Limb (tissue), 2 donors: ENCODE data around the gene CSTB.
A peak's percentile ranks its signal among the peaks of the same experiment; 100 is the strongest.

Source experiments
- DNase-seq, 2 donors: peaks; one replicate each; pipeline ENCODE4 v3.0.0-alpha.2; 2016; ENCODE audit errors: extremely low spot score in 2 of 2

The CSTB gene

DNA sequence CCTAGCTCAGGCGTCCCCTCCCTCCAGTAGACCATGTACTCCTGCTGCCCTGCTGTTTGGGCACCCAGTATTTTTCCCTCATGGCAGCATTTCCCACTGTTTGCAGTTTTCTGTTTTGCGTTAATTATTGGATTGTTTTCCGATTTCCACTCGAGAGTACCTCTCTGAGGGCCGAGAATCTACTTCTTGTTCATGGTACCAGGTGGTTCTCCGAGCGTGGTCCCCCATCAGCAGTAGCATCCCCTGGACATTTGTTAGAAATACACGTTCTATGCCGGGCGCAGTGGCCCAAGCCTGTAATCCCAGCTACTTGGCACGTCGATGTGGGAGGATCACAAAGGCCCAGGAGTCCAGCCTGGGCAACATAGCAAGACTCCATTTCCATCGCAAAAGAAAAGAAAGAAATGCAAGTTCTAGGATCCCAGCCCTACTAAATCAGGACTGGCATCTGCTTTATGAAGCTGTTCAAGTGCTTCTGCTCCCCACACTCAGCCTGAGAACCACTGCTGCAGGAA lies 14.0 kb upstream of the CSTB start:
- no peak for DNase-seq

DNA sequence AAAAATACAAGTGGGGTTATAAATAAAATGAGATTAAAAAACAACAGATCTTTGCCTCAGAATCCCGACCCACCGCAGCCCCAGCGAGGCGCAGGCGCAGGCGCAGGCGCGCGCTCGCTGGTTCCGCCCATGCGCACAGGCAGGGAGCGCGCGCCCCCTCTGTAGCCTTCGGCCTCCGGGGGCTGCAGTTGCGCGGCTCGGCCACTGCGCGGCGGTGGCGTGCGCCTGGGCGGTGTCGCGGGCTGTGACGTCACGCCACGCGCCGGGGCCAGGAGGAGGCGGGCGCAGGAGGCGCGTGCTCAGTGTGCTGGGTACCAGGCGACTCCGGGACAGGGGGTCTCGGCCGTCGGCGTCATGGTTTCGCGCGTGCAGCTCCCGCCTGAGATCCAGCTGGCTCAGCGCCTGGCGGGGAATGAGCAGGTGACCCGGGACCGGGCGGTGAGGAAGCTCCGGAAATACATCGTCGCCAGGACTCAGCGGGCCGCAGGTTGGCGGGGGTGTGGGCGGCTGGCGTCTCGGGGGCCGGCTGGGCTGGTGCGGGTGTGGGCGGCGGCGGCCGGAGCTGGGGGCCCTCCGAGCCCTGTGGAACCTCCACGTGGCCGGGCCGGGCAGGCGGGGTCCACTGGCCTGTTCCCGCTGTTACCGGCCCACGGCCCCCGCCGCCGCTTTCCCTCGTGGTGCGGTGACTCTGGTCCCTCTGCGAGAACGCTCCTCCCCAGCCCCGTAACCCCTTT lies 13.3 kb upstream of the CSTB start, which contains the start of gene RRP1:
Gene RRP1, plus strand, starts transcription at position 302 of the 734 bp plus-strand sequence. Its CDS starts 53 bp downstream, at position 355.
- DNase-seq: peak; percentile 94 to 97

DNA sequence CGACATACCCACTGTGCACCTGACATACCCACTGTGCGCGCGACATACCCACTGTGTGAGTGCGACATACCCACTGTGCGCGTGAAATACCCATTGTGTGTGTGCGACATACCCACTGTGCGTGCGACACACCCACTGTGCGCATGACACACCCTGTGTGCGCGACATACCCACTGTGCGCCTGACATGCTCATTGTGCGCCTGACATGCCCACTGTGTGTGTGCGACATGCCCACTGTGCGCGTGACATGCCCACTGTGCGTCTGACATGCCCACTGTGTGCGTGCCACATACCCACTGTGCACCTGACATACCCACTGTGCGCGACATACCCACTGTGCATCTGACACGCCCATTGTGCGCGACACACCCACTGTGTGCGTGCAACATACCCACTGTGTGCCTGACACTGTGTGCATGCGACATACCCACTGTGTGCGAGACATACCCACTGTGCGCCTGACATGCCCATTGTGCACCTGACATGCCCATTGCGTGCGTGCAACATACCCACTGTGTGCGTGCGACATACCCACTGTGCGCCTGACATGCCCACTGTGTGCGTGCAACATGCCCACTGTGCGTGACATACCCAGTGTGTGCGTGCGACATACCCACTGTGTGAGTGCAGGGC lies 10.8 kb upstream of the CSTB start:
- DNase-seq: no peak

DNA sequence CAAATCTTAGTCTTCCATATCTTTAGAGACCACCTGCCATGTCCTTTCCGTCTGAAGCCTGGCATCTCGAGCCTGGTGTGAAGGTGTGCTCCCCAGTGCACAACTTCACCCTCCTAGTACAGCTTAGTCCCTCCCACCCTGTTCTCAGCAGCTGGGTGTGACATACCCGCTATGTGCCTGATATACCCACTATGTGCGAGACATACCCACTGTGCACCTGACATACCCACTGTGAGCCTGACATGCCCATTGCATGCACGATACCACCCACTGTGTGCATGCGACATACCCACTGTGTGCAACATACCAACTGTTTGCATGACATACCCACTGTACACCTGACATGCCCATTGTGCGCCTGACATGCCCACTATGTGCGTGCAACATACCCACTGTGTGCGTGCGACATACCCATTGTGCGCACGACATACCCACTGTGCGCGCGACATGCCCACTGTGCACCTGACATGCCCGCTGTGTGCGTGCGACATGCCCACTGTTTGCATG lies 10.2 kb upstream of the CSTB start:
- DNase-seq: no peak

DNA sequence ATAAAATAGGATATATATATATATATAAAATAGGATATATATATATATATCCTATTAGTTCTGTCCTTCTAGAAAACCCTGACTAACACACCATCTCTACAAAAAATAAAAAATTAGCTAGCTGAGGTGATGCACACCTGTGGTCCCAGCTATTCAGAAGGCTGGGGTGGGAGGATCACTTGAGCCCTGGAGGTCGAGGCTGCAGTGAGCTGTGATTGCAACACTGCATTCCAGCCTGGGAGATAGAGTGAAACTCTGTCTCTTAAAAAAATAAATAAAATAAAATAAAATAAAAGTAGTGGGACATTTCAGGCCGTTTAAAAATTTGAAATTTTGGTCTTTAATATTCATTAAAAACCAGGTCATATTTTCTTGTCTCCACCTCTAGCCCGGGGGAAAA lies 9.0 kb upstream of the CSTB start:
- no peak for DNase-seq

DNA sequence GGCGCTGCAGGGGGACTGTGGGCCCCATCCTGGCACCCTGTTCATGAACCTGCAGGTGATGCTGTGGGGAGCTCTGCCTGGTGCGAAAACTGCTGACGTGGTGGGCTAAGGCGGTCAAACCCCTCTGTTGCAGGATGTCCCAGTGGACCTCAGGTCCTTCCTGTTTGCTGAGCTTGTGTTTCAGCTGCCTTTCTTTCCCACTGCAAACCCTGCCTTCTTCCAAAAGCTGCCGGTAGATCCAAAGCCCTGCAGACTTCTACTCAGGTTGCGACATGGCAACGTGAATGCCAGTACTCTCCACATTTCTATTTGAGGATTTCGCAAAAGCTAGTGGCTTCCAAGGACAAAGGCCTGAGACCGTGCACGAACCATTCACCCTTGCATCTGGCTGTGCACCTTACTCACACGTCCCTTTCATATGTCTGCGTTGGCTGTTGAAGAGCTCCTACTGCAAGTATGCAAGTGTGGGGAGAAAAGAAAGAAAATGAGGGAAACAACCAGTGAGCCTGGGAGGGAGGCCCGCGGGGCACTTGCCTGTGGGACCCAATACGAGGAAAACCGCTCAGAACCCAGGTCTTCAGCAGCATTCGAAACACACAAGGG lies 7.1 kb upstream of the CSTB start:
- no peak for DNase-seq

DNA sequence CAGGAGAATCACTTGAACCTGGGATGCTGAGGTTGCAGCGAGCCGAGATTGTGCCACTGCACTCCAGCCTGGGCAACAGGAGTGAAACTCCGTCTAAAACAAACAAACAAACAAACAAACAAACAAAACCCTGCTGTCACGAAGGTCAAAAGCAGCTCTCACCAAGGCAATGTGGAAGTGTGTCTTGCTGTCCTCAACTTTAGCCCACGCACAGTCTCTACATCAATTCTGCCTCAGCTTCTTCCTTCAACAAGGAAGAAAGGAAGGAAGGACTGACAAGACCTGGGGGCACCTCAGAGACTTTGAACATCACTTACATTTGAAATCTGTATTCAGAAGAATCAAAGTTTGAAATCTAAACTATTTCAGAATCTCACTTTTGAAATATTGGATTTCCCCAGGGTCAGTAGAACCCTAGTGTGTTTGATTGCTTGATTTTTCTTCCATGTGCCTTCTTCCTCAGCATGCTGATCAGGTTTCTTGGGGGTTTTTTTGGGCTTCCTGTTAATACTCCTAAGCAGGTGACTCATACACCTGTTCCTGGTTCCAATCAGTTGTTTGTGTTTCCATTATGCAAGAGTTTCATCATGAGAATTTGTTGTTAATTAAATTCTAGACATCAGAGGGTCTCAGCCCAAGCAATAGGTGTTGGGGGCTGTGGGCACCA lies 6.5 kb upstream of the CSTB start:
- no peak for DNase-seq

DNA sequence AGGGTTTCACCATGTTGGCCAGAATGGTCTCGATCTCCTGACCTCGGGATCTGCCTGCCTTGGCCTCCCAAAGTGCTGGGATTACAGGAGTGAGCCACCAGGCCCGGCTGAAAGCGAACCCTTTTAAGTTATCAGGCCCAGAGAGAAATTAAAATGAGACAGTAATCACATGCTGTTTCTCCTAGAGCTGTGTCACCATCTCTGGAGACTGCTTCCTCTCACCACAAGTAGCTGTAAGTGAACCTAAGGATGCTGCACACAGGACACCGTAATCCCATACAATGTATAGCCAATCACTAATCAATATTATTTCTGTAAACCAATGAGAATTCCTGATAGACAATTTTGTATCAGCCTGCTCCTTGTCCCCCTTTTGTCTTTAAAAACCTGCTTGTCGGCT lies 5.7 kb upstream of the CSTB start:
- no peak for DNase-seq

DNA sequence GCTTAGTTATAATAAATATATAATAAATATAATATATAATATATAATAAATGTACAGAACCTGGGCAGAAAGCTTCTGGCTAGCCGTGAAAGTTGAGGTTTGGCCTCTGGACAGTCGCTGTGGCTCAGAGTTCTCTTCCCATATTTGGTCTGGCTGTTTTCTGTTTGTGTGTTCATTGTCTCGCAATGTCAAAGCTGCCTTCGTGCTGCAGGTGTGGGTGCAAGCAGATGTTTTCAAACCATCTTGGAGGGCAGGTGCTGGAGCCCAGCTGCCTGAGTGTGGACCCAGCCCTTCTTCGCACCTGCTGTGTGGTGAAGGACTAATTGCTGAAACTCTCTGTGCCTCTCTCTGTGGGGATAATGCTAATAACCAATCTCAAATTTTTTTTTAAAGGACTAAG lies 3.6 kb upstream of the CSTB start:
- DNase-seq: no peak

DNA sequence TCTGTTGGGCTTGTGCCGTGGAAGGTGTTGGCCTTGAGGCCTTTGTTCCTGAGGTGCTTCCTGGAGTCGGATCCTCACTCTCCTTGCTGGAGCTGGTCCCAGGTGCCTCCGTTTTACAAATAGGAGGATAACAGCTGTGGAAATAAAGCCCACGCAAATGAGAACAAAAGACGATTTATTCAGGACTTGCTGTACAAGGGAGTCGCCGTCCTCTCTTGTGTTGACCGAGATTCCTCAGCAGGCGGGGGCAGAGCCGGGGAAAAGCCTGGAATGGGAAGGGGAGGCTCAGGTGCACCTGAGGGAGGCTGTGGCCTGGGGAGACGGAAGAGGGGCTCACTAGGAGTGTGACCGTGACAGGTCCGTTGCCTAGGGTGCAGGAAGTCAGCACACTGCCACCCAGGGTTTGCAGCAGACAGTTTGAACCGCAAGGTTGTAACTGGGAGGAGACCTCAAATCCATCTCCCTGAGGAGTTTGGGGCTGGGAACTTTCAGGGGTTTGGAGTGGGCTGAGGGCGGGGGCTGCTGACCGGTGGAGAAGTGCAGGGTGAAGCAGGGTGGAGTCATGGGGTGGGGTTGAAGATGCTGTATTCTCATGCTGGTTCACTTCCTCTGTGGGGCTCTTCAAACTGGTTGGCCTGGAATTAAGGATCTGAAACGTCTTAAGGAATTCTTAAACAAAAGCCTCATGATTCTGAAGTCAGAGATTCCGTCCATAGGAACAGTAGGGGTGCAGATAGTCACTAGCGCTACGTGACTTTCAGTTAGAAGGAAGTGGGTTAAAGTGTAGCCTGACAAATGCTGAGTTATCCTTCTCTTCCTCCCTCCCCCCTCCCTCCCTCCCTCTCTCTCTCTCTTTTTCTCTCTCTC lies 2.6 kb upstream of the CSTB start:
- DNase-seq: no peak

DNA sequence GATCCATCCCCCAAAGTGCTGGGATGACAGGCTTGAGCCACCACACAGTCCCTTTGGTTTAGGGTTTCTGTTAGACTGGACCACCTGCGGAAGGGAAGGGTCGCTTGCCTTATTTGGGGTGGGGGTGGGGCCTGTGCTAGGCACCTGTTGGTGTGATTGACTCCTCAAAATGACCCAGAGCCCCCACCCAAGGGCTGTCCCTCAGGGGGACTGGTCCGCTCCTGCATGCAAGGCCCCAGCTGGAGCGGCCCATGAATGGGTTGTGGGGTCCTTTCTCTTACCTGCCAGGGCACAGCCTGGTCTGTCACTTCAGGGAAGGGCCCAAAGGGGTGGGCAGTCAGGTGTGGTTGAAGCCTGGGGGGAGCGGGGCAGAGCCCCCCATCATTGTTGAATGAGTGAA lies 1.8 kb upstream of the CSTB start:
- no peak for DNase-seq

DNA sequence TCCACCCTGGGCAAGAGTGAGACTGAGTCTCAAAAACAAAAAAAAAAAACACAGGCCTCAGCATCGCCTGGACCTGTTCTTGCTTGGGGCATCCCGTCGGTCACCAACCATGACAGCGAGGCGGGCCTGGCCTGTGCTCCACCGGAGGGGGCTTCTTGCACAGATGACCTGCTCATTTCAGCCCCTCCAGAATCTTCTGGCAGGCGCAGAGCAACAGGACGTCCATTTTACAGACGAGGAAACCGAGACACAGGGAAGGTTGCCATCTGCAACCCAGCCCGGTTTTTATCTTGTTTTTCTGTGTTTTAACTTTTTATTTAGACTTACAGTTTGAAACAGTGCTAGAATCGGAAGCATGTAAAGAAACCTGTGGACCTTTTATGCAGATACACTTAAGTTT lies 918 bp downstream of the CSTB start:
- DNase-seq: no peak

DNA sequence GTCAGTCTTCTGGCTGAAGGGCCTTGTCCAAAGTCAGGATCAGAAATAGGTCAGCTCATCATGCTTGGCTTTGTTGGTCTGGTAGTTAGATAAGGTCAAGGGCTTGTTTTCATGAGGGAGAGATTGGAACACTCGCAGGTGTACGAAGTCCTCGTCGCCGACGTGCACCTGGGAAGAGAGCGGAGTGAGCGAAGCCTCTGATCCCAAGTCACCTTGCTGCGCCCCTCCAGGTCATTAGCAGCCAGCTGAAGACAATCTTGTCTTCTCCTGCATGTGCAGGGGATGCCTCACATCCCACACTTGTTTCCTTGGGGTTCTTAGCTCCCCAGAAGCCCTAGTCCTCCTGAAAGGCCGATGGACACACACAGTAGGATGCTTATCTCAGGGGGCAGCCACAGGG lies 1.9 kb downstream of the CSTB start:
- DNase-seq: no peak

DNA sequence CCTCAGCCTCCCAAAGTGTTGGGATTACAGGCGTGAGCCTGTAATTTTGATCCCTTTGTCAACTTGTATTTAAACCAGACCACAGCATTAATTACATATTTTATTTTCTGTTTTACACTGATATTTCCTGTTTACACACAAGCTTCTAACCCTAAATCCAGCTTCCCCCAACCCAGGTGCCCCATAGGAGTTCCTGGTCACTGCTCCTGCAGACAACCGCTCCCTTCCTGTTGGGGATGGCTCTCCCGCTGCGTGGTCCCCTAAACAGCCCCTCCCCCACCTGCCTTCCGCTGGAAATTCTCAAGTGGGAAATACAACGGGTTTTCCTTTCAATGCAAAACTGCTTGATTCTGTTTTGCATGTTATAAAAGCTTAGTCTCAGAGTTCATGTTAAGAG lies 3.7 kb downstream of the CSTB start:
- no peak for DNase-seq

DNA sequence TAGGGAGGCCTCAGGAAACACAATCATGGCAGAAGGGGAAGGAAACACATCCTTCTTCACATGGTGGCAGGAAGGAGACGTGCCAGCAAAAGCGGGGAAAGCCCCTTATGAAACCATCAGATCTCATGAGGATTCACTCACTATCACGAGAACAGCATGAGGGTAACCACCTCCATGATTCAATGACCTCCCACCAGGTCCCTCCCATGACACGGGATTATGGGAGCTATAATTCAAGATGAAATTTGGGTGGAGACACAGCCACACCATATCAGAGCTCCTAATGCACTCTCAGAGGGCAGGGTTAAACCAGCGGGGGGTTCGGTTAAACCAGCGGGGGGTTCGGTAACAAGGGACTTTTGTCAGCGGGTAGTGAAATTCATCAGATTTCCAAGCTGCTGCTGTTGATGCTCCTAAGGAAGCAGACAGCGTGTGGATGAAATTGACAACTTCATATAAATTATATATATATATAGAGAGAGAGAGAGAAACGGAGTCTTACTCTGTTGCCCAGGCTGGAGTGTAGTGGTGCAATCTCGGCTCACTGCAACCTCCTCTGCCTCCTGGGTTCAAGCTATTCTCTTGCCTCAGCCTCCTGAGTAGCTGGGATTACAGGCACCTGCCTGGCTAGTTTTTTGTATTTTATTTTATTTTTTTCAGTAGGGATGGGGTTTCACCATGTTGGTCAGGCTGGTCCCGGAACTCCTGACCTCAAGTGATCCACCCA lies 4.2 kb downstream of the CSTB start:
- DNase-seq: no peak

DNA sequence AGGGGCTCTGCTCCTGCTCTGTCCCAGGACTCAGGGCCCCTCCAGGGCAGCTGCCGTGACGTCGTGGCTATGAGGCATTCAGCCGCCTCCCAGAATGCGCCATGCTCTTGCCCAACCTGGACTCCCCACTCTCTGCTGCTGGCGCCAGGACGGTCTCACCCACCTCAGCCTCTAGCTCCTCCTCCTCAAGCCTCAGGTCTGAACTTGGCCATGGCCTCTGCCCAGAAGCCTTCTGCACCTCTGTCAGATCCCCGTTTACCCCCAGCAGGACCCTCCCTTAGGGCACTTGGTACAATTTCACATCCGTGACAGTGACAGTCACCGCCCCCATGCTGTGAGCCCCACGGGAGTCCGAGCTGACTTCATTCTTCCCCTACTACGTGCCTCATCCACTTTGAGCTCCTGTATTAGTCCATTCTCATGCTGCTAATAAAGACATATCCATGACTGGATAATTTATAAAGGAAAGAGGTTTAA lies 4.9 kb downstream of the CSTB start:
- no peak for DNase-seq

DNA sequence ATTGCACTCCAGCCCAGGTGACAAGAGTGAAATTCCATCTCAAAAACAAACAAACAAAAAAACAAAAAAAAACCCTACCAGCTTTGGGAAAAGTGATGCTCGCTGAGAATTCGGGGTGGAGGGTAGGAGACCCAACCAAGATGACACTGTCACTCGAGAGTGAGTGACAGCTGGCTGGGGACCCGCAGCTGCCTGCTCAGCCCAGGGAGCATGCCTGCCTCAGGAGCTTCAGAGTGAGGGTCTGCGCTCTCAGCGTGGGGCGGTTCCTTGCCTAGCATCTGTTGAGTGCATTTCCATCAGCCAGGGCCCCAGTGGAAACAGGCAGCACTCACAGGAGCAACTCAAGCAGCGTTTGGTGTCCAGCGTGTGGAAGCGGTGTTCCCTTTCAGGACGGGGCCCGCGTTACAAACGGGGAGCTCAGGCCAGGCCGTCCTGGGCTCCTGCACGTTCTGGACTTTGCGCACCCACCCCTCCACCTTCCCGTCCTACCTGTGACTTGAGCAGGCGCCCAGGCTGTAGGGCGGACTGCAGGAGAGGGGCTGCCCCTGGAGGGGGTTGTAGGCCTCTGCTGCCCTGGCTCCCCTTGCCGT lies 5.9 kb downstream of the CSTB start:
- no peak for DNase-seq

DNA sequence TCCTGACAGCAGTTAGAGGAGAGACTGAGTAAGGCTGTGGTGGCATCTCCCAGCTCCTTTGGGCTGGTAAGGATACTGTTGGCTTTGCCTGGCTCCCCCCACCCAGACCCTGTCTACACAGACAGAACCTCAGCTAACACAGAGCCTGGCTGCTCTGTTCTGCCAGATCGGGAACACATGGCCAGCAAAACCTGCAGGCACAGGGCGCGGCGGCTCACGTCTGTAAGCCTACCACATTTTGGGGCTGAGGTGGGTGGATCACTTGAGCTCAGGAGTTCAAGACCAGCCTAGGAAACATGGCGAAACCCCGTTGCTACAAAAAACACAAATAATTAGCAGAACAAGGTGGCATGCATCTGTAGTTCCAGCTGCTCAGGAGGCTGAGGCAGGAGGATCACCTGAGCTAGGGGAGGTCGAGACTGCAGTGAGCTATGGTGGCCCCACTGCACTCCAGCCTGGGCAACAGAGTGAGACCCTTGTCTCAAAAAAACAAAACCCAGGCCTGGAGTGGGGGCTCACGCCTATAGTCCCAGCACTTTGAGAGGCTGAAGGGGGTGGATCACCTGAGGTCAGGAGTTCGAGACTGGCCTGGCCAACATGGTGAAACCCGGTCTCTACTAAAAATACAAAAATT lies 6.7 kb downstream of the CSTB start:
- DNase-seq: no peak

DNA sequence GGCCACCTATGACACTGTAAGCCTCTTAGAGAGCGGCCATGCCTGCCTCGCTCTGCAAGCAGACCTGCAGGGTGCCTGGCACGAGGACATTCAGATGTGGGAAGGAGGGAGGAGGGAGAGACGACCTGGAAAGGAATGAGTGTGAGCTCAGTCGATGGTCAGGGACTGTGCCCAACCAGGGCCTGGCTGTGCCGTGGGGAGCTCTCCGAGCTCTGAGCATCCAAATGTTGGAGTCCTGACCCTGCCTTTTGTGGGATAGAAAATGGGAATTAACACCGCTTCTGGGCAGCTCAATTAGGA lies 7.3 kb downstream of the CSTB start:
- DNase-seq: no peak
